GM21367 (cell line): ENCODE measurements around the gene AGRN.
"Not testable (repeated sequence)": the region's sequence is repeated elsewhere in the genome, so short reads cannot be mapped to it uniquely, and the experiment has no call there.

Source experiments
- ATAC-seq: cut with Tn5 transposase; IDR thresholded peaks from one replicate; pipeline ENCODE4 v1.9.1; 2021; ENCODE audit not compliant: unreplicated experiment

The AGRN gene

DNA sequence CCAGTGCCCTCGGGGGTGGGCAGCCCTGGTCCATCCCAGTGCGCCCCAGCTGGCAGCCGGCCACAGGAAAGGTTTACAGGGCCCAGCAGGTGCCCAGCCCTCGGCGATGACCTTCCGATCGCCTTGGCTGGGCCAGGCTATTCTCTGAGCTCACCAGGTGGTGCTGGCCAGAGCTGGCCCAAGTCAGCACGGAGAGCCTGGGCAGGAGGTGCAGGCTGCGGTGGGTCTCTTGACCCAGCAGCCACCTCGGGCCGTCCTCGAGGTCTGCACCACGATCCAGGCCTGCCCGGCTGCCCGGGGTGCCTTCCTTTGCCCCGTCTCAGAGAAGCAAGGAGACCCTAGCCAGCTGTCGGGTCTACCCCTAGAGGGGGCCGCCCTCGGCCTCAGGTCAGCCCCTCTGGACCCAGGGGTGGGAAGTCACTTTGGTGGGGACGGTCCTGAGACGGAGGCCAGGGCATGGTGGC lies 38.4 kb upstream of the AGRN start:
- no peak for ATAC-seq

DNA sequence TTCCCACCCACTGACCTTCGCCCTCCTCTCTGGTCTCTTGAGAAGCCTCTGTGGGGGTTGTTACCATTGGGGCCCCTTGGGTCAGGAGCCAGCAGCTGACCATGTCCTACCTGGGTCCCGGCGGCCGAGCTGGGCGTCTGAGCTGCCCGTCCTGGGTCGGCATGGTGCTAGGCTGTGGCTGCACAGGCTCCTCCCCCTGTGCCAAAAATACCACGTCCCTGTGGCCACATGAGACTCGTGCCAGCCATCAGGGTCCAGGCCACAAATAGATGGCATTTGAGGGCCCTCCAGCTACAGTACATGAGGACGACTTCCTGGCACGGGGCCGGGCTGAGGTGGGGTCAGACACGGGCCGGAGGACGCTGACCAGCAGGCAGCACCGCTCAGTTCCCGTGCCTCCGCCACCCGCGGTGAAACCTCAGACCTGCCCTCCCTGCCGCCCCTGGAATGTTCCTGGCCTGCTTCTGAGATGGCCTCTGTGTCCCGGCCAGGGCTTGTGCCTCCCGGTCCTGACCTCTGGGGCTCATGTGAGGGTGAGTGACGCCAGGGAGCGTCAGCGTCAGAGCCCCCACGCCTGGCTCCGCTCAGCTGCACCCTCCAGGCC lies 37.9 kb upstream of the AGRN start, which contains the start of gene PERM1:
Gene PERM1 (minus strand): TSS at position 139 of the 604 bp plus-strand sequence. CDS start 1,064 bp downstream, outside the sequence.
- no peak for ATAC-seq

DNA sequence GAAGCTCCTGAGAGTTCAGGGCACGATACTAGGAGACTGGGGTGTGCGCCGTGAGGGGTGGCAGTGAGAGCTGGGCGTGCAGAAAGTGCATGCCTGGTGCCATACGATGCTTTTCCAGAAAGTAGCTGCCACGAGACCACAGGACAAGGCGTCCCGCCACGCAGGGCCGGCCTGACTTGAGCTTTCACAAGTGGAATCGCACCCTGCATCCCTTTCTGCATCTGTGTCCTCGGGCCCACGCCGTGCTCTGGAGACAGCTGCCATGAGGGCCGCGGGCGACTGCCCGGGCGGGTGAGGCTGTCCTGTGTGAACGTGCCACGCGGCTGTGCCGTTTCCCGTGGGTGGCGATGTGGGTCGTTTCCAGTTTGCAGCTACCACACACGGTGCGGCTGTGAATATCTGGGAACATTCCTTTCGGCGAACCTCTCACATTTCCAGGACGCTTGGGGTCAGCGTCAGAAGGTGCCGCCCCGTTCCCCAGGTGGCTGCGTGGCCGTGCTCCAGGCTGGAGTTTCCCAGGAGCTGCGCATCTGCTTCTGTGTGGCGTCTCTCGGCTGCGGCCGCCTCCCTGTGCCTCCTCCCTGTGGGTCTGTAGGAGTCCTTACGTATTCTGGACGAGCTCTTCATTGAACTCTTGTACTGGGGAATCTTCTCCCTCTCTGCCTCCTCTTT lies 37.0 kb upstream of the AGRN start:
- ATAC-seq, result no peak

DNA sequence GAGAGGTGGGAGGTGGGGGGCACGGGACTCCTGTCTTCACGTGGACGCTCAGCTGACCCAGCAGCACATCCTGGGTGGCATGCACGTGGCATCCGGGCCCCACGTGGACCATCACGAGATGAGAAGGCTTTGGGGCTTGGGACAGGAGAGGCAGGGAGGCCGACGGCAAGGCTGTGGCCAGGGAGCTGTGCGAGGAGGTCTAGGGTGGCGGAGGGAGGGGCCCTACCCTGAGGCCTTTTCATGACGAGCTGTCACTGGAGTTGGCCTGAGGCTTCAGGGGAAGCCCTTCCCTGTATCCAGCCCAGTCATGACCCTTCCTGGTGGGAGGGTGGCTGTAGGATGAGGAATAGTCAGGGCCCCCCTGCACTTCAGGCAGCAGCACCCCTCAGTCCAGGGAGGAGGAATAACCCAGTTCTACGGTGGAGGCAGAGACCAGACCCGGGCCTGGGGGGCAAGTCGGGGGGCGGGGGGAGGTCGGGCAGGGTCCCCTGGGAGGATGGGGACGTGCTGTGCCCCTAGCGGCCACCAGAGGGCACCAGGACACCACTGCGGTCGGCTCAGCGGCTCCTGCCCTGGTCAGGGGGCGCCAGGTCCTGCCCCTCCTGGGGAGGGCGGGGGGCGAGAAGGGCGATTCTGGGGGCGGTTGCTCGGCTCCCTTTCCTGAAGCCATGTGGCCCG lies 36.0 kb upstream of the AGRN start:
- no peak for ATAC-seq

DNA sequence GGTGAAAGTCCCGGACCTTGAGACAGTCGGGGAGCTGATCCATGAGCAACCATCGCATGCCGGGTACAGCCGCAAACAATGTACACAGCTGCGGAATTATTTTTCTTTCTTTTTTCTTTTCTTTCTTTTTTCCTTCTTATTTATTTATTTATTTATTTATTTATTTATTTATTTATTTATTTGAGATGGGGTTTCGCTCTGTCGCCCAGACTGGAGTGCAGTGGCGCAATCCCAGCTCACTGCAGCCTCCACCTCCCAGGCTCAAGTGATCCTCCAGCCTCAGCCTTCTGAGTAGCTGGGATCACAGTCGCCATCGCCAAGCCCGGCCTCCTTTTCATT lies 35.5 kb upstream of the AGRN start:
- no peak for ATAC-seq

DNA sequence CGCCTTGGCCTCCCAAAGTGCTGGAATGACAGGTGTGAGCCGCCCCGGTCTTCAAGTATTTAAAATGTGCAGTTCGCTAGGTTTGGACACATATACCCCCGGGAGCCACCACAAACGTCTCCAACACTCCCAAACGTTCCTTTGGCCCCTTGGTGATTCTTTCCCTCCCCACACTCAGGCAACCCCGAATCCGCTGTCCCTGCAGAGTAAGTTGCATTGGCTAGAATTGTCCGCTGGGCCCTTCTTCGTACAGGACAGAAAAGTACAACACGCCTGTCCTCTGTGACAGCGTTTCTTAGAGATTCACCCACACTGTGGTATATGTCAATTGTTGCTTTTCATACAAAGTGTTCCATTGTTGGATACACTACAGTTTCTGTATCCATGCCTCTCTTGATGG lies 34.8 kb upstream of the AGRN start:
- ATAC-seq, result no peak

DNA sequence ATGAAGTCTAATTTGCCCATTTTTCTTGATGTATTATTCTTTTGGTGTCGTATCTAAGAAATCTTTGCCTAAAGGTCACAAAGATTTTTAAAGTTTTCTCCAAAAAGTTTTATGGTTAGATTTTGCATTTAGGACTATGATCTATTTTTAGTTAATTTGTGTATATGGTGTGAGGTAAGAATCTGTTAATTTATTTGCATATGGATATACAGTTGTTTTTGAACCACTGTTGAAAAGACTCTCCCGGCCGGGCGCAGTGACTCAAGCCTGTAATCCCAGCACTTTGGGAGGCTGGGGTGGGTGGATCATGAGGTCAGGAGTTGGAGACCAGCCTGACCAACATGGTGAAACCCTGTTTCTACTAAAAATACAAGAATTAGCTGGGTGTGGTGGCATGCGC lies 31.9 kb upstream of the AGRN start:
- not testable (repeated sequence) for ATAC-seq

DNA sequence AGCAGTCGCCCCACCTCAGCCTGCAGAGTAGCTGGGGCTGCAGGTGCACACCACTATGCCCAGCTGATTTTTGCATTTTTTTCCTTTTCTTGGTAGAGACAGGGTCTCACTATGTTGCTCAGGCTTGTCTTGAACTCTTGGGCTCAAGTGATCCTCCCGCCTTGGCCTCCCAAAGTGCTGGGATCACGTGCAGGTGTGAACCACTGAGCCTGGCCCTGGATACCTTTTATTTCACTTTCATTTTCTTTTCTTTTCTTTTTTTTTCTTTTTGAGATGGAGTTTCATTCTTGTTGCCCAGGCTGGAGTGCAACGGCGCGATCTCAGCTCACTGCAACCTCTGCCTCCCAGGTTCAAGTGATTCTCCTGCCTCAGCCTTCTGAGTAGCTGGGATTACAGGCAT lies 28.6 kb upstream of the AGRN start:
- ATAC-seq, result not testable (repeated sequence)

DNA sequence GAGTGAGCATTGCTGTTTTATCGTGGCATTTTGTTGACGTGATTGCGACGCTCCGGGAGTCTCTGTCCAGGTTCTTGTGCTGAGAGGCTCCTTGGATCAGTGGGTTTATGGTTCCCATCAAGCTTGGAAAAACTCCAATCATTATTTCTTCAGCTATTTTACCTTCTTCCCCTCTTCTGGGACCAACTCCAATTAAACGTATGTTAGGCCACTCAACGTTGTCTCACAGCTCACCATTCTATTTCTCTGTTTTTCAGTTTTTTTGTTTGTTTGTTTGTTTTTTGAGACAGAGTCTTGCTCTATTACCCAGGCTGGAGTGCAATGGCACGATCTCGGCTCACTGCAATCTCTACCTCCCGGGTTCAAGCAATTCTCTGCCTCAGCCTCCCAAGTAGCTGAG lies 28.0 kb upstream of the AGRN start:
- ATAC-seq, result no peak

DNA sequence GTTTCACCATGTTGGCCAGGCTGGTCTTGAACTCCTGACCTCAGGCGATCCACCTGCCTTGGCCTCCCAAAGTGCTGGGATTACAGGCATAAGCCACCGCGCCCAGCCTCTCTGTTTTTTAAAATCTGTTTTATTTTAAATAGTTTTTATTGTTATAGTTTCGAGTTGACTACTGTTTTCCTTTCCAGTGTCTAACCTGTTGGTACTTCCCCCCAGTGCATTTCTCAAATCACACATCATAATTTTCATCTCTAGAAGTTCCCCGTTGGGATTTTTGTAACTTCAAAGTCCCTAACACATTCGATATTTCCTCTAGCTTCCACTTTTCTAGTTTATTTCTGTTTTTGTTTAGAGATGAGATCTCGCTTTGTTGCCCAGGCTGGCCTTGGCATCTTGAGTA lies 27.6 kb upstream of the AGRN start:
- ATAC-seq, result no peak

DNA sequence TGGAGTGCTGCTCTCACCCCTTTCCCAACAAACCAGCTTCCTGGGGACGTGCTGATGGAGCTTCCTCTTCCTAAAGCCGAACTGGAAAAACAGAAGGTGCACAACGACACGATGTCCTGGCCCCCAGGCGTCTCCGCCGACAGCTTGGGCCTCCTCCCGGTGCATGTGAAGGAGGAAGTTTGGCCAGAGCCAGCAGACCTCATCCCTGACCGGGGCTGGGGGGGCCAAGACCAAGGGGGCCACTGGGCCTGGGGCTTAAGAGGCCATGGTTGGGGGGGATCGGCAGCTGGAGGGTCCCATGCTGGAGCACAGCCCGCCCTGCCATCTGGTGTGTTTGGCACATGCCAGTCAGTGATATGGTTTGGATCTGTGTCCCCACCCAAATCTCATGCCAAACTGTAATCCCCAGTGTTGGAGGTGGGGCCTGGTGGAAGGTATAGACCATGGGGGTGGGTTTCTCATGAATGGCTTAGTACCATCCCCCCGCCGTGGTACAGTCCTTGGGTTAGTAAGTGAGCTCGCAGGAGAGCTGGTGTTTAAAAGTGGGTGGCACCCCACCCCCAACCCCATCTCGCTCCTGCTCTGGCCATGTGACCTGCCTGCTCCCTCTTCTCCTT lies 26.4 kb upstream of the AGRN start:
- ATAC-seq, result no peak

DNA sequence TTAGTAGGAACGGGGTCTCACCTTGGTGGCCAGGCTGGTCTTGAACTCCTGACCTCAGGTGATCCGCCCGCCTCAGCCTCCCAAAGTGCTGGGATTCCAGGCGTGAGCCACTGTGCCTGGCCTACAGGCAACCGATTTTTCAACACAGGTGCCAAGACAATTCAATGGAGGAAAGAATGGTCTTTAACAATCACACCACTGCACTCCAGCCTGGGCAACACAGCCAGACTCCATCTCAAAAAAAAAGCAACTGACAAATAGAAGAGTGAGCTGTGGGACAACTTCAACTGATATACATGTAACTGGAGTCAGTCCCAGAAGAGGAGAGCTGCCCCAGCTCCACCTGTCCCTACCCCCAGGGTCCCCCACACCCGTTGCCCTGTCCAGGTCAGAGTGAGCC lies 25.4 kb upstream of the AGRN start:
- not testable (repeated sequence) for ATAC-seq

DNA sequence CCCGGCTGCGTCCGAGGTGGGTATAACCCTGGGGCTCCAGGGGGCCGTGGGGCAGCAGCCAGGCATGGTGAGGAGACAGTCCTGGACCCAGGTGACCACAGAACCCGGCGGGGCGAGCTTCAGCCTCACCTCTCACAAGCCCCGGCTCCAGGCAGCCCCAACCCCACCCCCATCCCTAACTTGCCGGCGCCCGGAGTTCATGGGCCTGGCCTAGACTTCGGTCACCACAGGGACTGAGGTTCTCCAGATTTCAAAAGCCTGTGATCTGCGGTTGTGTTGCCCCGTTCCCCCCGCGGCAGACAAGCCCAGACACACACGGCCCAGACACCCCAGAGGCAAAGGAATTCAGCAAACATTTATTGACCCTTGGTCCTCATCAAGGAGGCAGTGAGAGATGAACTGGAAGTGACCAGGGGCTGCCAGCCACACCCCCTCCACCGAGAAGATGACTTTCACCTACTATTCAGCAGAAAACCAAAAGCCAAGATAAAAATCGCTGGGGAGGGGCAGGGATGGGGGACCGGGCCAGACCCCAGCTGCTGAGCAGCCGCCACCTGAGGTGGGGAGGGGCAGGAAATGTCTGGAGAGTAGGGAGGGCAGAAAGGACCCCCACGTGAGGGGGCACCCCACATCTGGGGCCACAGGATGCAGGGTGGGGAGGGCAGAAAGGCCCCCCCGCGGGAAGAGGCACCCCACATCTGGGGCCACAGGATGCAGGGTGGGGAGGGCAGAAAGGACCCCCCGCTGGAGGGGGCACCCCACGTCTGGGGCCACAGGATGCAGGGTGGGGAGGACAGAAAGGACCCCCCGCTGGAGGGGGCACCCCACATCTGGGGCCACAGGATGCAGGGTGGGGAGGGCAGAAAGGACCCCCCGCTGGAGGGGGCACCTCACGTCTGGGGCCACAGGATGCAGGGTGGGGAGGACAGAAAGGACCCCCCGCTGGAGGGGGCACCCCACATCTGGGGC lies 24.0 kb upstream of the AGRN start:
- no peak for ATAC-seq

DNA sequence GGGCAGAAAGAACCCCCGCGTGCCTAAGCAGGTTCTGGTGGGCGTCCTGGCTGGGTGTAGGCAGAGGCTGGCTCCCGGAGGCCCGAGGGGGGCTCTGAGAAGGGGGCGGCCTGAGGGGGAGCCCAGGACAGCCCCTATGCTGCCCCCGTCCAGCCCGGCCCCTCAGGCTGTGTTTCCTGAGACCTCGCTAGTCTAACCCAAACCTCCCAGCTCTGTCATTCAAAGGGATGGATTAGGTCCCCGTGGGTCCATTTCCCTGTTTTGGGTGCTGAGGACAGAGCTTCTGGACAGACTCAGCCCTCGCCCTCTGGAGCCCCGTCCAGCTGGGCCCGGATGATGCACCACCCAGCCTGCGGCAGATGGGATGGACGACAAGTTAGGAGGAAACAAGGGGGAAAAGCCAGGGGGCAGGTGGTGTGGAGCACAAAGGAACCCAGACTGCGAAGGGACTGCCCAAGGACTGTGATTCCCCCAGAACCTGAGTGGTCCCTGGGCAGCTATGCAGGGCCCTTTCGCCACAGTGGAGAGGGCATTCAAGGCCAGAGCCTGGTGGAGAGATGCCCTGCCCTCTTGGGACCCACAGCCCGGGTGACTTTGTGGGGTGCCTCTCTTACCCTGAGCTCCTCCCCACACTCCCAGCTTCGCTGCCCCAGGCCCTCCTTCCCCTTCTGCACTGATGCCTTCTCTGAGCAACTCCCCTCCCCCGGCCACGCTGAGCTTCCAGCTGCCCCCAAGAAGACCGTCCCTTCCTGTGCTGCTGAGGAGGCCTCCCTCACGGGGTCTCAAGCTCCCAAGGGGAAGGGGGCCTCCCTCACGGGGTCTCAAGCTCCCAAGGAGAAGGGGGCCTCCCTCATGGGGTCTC lies 22.8 kb upstream of the AGRN start:
- no peak for ATAC-seq

DNA sequence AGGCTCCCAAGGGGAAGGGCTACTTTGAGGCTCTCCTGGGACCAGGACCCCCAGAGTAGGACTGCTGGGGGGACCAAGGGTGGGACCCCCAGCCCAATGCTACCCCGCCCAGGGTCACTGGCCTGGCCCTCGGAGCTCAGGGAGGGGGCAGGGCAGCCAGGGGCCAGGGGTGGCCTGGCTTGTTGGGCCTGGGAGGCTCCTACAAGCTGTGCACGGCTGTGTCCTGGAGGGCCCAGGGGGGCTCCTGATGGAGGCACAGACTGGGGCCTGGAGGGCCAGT lies 22.3 kb upstream of the AGRN start:
- ATAC-seq, result no peak

DNA sequence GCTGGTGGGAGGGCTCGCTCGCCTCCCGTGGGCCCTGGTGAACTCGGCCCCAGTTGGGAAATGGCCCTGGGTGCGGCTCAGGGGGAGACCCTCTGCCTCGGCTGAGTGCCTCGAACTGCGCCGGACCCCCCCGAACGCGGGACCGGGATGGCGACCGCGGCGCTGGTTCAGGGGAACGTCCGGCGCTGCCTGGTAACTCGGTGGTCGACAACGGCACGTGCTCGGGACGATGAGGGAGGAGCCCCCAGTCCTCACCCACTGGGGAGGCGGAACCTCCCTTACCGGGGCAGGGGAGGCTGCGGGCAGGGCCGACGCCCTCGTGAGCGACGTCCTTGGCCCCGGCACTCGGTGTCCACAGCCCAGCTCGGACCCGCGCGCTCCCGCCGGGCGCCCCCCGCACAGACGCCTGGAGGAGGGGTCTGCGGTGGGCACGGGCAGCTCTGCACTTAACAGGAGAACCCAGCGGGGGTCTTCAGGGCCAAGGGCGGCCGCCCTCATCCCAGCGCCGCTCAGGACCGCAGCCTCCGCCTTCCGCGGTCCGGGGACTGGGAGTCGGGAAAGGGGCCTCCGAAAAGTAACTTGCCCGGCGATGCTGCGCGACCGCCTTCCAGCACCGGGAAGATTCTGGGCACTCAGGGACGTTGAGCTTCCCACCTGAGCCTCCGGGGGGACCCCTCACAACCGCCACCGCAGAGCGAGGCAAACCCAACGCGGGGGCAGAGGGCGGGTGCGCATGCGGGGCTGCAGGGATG lies 21.8 kb upstream of the AGRN start:
- ATAC-seq, result no peak

DNA sequence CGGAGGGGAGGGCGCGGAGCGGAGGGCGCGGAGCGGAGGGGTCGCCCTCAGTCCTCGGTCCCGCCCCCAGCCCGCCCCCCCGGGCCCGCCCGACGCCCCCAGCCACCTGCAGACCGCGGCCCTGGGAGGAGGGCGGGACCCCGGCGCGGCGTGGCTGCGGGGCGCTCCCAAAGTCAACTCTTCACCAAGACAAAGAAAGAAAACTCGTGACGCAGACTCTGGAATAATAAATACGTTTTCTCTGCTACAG lies 21.2 kb upstream of the AGRN start:
- no peak for ATAC-seq

DNA sequence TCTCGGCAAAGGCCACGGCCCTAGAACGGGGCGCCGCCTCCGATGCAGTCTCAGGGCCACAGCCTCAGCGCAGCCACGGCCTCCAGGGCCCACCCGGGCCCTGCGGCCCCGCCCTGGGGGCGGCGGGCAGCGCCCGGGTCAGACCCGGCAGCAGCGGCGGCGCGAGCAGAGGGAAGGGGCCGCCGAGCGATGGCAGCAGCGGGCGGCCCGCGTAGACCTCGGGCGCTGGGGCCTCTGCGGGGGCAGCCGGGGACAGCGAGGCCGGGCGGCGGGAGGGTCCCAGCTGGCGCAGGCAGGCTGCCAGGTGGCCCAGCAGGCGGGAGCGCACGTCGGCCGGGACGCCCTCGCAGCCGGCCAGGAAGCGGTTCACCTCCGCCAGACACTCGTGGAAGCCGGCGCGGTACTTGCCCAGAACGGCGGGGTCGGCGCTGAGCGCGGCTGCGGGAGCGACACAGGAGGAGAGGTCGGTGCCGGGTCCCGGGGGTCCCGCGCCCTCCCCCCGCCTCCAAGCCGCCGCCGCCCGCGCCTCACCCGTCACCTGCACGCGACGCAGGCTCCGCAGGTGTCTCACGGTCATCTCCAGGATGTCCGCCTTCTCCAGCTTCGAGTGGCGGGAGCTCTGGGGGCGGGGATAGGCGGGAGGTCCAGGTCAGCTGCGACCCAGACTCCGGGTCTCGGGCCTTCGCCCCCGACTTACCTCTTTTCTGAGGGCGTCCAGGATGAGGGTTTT lies 20.8 kb upstream of the AGRN start:
- ATAC-seq, result no peak

DNA sequence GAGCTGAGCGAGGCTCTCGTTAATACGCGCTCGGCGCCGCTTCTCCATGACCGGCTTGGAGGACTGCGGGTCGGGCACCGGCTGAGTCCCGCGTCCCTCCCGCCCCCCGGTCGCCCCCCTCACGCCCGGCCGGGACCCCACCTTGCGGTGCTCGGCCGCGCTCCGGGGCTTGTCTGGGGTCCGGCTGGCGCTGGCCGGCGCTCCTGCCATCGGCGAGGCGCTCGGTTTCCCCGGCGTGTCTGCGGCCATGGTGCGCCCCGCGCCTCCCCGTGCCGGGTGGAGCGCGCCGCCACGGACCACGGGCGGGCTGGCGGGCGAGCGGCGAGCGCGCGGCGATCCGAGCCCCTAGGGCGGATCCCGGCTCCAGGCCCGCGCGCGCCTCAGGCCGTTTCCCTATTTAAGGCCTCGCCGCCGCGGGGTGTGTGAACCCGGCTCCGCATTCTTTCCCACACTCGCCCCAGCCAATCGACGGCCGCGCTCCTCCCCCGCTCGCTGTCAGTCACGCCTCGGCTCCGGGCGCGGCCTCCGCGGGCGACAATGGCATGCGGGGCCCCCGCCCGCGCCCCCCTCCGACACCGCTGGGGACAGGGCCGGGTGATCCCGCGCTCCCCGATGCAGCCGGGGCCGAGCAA lies 20.1 kb upstream of the AGRN start, which contains the start of gene HES4:
Gene HES4 (minus strand): TSS at position 373 of the 632 bp plus-strand sequence. CDS start 124 bp downstream, at position 249.
- ATAC-seq, result no peak
